Natural killer cell (primary cell): Measurements from ENCODE around the gene CYP2E1. TPM values are rescaled to one million over a fixed set of nuclear protein-coding genes. Genes with fewer than 3 reads are reported as not detected.
"Not testable (repeated sequence)": the region's sequence is repeated elsewhere in the genome, so short reads cannot be mapped to it uniquely, and the experiment has no call there.

ENCODE experiments used
- ATAC-seq, 3 donors: fragments of 150-1000 bp in 2 of 3; fragments of 200-7000 bp in 1 of 3; cut with Tn5 transposase; 1 replicate in 1 of 3; 2 replicates in 2 of 3; pipeline ENCODE4 v1.10.0; 2021; ENCODE audit warnings: mild to moderate bottlenecking in 2 of 3, moderate library complexity in 2 of 3
- DNase-seq, 2 donors: peaks; one replicate each; pipeline versions ENCODE4 v3.0.0 to v3.0.0-alpha.2; 2013 to 2021; ENCODE audit warnings: mixed read lengths in 1 of 2
- H3K27ac ChIP-seq: one replicate; pipeline ENCODE4 v1.5.1; 2013; ENCODE audit warnings: mild to moderate bottlenecking, low read length
- H3K27me3 ChIP-seq: one replicate; pipeline ENCODE4 v1.6.1; 2013; ENCODE audit warnings: low read length; ENCODE audit not compliant: control insufficient read depth, insufficient read depth
- H3K36me3 ChIP-seq: one replicate; pipeline ENCODE4 v1.6.1; 2013; ENCODE audit warnings: low read length; ENCODE audit not compliant: control insufficient read depth, insufficient read depth
- H3K4me1 ChIP-seq: one replicate; pipeline ENCODE4 v1.6.1; 2013; ENCODE audit warnings: low read length; ENCODE audit not compliant: control insufficient read depth, insufficient read depth
- H3K4me3 ChIP-seq: one replicate; pipeline ENCODE4 v1.5.1; 2013; ENCODE audit warnings: low read length
- H3K9me3 ChIP-seq: one replicate; pipeline ENCODE4 v1.6.1; 2013; ENCODE audit warnings: low read length; ENCODE audit not compliant: control insufficient read depth, insufficient read depth
- H3K27ac Mint-ChIP-seq, 2 donors: one replicate each; pipeline ENCODE4 v1.8.0; 2022; ENCODE audit warnings: mild to moderate bottlenecking in 2 of 2, mixed read lengths in 2 of 2, moderate library complexity in 1 of 2
- H3K27me3 Mint-ChIP-seq, 2 donors: one replicate each; pipeline ENCODE4 v1.8.0; 2022; ENCODE audit warnings: low read depth in 2 of 2, mixed read lengths in 2 of 2
- H3K36me3 Mint-ChIP-seq: one replicate; pipeline ENCODE4 v1.8.0; 2022; ENCODE audit warnings: mixed read lengths
- H3K4me1 Mint-ChIP-seq, 2 donors: one replicate each; pipeline ENCODE4 v1.8.0; 2022; ENCODE audit warnings: mixed read lengths in 2 of 2
- H3K4me3 Mint-ChIP-seq: one replicate; pipeline ENCODE4 v1.8.0; 2022; ENCODE audit warnings: mild to moderate bottlenecking, moderate library complexity, mixed read lengths
- H3K9me3 Mint-ChIP-seq, 2 donors: one replicate each; pipeline ENCODE4 v1.8.0; 2022; ENCODE audit warnings: mixed read lengths in 2 of 2
- WGBS: methylation state at CpG from one replicate; pipeline ENCODE4 v1.1.7; 2013; ENCODE audit warnings: missing lambda C conversion rate; ENCODE audit not compliant: insufficient coverage; 5-methylcytosine and 5-hydroxymethylcytosine counted together
- intact Hi-C: fragments of 100-400 bp; cut with micrococcal nuclease; formaldehyde crosslinking; loops from one replicate; pipeline ENCODE4 v1.14.2; 2022
- total RNA-seq, 4 donors: library from RNA; stranded (reverse); fragments of 120-200 nt in 1 of 4; gene quantifications; one replicate each; pipeline versions ENCODE4 v1.2.3 to v1.2.4, GENCODE V29; 2013 to 2022

The CYP2E1 gene
- total RNA-seq, 3 donors from 2014 or later (not counting 1 experiment from before 2014, with no cell fraction given), result 2.8 to 3.8 (median 2.9) TPM

DNA sequence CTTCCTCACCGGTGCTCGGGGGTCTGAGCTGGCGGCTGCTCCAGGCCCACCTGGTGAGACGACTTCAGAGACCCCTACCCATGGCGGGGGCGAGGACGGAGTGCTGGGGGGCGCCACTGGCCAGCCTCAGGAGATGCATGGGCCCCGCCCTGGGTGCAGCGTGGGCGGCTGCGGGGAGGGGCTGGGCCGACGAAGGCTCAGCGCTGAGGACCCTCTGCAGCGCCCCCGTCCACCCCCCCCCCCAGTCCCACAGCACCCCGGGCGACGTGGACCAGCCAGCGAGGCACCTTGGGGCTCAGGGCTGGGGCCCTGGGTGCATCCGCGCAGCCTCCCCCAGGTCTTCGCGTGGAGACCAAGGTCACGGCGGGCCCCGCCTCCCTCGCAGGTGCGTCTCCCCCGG is 49.9 kb downstream of the CYP2E1 start:
- H3K27ac Mint-ChIP-seq, H3K27me3 Mint-ChIP-seq, H3K27me3 ChIP-seq, H3K4me1 ChIP-seq, H3K9me3 ChIP-seq, H3K4me1 Mint-ChIP-seq, H3K27ac ChIP-seq, H3K36me3 ChIP-seq, intact Hi-C loops, DNase-seq, H3K4me3 ChIP-seq, ATAC-seq, H3K4me3 Mint-ChIP-seq: not testable (repeated sequence)
- peaks cover 13% of the 10 kb centered on the region for H3K36me3 Mint-ChIP-seq
- 100% methylated on average over 2 of the region's 31 CpGs for WGBS
- peaks cover 8 to 12% of the 10 kb centered on the region in 2 donors for H3K9me3 Mint-ChIP-seq

Other genes starting within 250 kb of the CYP2E1 start
- 10 to 100 TPM; 74.3 to 81.8 (median 78.7) TPM for gene TUBGCP2, start 218.5 kb upstream of the CYP2E1 start, total RNA-seq
- gene ZNF511, start 218.4 kb upstream of the CYP2E1 start, total RNA-seq, result 10 to 100 TPM; 28.1 to 39.0 (median 32.4) TPM
- gene CALY, start 190.5 kb upstream of the CYP2E1 start, total RNA-seq, result not detected
- not detected for gene PRAP1, start 180.0 kb upstream of the CYP2E1 start, total RNA-seq
- gene FUOM, start 169.3 kb upstream of the CYP2E1 start, total RNA-seq, result 1 to 10 TPM; 7.6 to 9.5 (median 7.9) TPM
- 10 to 100 TPM; 17.7 to 21.3 (median 19.9) TPM for gene ECHS1, start 154.0 kb upstream of the CYP2E1 start, total RNA-seq
- 1 to 10 TPM; 4.2 to 5.8 (median 5.5) TPM for gene PAOX, start 148.1 kb upstream of the CYP2E1 start, total RNA-seq
- 10 to 100 TPM; 64.3 to 76.3 (median 67.1) TPM for gene MTG1, start 133.2 kb upstream of the CYP2E1 start, total RNA-seq
- gene SPRN, start 102.7 kb upstream of the CYP2E1 start, total RNA-seq, result not detected
- 10 to 100 TPM in 1 of 3 donors, 1 to 10 TPM in 2; 8.6 to 13.8 (median 9.9) TPM for gene SCART1, start 73.4 kb upstream of the CYP2E1 start, total RNA-seq
- gene SYCE1, start 38.2 kb downstream of the CYP2E1 start, total RNA-seq, result under 1 TPM in 1 of 3 donors, not detected in 2; 0.82 TPM
- gene FRG2B, start 99.4 kb downstream of the CYP2E1 start, total RNA-seq, result not detected